Superior temporal gyrus (tissue), 1 donor: ENCODE results near the gene PSMC4.
A peak's percentile ranks its signal among the peaks of the same experiment; 100 is the strongest.

ENCODE experiments used
- DNase-seq: peaks from one replicate; pipeline ENCODE4 v3.0.0-alpha.2; 2016; ENCODE audit errors: extremely low spot score

The PSMC4 gene

GRCh38 chr19:39987596-39987995, 16.6 kb downstream of the PSMC4 start:
- no peak for DNase-seq

DNA sequence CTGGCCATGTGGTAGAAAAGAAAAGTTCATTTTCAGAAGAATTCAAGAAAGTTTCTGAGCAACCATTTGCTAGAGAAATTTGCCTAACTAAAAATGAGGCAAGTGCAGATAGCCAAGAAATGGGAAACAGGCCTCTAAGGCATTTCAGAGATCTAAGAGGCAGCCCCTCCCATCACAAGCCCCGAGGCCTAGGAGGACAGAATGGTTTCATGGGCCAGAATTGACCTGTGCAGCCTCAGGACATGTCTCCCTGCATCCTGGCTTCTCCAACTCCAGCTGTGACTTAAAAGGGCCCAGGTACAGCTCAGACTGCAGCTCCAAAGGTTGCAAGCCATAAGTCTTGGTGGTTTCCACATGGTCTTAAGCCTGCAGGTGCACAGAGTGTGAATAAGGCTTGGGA, 22.6 kb downstream of the PSMC4 start:
- DNase-seq = no peak

DNA sequence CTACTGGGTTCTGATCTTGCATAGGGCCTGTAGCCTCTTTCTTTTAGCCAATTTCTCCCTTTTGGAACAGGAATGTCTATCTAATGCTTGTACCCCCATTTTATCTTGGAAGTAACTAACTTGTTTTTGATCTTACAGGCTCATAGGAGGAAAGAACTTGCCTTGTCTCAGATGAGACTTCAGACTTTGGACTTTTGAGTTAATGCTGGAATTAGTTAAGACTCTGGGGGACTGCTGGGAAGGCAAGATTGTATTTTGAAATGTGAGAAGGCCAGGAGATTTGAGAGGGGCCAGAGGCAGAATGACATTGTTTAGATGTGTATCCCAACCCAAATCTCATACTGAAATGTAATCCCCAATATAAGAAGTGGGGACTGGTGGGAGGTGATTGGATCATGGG, 23.4 kb downstream of the PSMC4 start:
- DNase-seq = no peak

- DNase-seq = no peak
Measured at GRCh38 chr19:39995794-39996193, 24.8 kb downstream of the PSMC4 start.

- peak; percentile 47 for DNase-seq
Measured at GRCh38 chr19:39996218-39996810, 25.3 kb downstream of the PSMC4 start.

DNA sequence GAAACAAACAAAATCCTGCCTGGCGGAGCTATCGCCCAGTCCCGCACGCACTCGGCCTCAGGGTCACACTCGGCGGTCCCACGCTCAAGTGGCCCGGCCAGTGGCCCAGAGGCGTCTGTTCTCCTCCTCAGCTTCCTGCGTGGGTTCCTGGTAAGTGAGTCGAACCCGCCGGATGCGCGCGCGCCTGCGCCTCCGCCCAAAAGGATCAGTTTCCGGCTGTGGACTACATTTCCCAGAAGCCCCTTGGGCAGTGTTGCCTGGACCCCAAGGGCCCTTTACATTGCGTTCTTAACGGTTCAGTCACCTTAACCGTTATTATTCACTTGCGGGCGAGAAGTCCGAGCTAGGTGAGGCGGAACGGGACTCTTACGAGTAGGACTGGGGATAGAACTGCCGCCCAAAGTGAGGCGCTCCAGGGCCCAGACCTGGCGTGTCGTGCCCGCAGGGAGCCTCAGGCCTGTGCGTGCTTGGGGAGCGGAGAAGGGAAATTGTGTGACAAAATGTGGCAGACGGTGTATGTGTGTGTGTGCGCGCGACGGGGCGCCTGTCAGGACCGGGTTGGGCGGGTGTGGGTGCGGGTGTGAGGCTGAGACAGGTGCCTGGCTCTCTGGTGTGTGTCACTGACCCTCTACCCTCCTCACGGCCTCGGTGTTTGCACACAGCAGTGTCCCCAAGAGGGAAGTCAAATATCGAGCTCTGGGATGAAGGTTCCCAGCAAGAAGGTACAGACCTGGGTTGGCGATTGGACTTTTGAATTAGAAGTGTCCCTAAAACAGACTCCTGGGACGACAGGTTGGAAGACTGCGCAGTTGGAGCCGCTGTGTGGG, 26.1 kb downstream of the PSMC4 start, which contains the start of gene ZNF546:
ZNF546 (plus strand) TSS at position 250 of the 827 bp plus-strand sequence. CDS start 1,267 bp downstream, outside the sequence.
- peak; percentile 97 for DNase-seq

- DNase-seq = no peak
Measured at GRCh38 chr19:39997638-39998216, 26.8 kb downstream of the PSMC4 start.

- DNase-seq = no peak
Measured at GRCh38 chr19:39998501-39998900, 27.5 kb downstream of the PSMC4 start.

GRCh38 chr19:40005691-40006272, 34.8 kb downstream of the PSMC4 start:
- no peak for DNase-seq

GRCh38 chr19:40006273-40006691, 35.3 kb downstream of the PSMC4 start:
- DNase-seq = no peak

GRCh38 chr19:40009674-40010073, 38.7 kb downstream of the PSMC4 start:
- no peak for DNase-seq

DNA sequence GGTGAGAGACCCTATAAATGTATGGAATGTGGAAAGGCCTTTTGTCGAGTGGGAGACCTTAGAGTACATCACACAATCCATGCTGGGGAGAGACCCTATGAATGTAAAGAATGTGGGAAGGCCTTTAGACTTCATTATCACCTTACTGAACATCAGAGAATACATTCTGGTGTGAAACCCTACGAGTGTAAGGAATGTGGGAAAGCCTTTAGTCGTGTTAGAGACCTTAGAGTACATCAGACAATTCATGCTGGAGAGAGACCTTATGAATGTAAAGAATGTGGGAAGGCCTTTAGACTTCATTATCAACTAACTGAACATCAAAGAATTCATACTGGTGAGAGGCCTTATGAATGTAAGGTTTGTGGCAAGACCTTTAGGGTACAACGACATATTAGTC, 43.0 kb downstream of the PSMC4 start:
- no peak for DNase-seq

DNA sequence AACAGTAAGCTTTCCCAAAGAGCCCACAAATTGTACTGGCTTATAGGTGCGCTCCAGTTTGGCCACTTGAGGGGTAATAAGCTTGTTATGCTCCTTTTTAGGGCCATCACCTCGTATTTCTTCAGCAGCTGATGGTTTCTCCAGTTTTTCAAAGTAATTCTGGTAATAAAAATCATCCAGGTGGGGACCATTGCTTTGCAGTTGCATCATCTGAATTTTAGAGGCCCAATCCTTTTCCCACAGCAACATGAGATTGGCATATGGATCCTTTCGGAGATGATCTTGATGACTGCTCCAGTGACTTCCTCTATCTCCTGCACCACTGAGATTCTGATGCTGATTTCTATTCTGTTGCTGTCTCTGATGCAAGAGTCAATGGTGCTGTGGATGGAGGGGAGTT, 53.0 kb downstream of the PSMC4 start:
- no peak for DNase-seq

GRCh38 chr19:40025938-40026596, 55.1 kb downstream of the PSMC4 start:
- DNase-seq = no peak

DNA sequence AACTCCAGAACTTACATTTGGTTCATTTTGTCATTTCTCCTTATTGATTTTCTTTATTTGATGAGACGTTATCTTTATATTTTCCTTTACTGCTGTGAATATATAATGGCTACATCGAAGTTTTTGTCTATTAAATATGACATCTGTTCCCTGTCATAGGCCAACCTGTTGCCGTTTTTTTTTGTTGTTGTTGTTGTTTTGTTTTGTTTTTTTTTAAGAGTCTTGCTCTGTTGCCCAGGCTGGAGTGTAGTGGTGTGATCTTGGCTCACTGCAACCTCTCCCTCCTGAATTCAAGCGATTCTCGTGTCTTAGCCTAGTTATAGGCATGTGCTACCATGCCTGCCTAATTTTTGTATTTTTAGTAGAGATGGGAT, 55.6 kb downstream of the PSMC4 start:
- no peak for DNase-seq
